ENCODE data around the gene SRSF8.
"Not testable (repeated sequence)": the region's sequence is repeated elsewhere in the genome, so short reads cannot be mapped to it uniquely, and the experiment has no call there.

The SRSF8 gene

GRCh38 chr11:95066716-95067038, at the start of gene SRSF8:
Gene SRSF8 (plus strand): TSS chr11:95066919. CDS start chr11:95067227, 308 bp downstream.
- no peak for TF ChIP-seq ZFX (IDR thresholded peaks at IDR 0.05; ENCODE audit: borderline replicate concordance)
- TF ChIP-seq CTCF (IDR thresholded peaks at IDR 0.05): no peak
- H3K27ac ChIP-seq: peak within 1 kb of the TSS; percentile 95

GRCh38 chr11:95021468-95021867, 45.3 kb upstream of the SRSF8 start:
- not testable (repeated sequence) for H3K27ac ChIP-seq

GRCh38 chr11:95024958-95025357, 41.8 kb upstream of the SRSF8 start, which contains the start of gene KDM4E:
Gene KDM4E (plus strand): TSS chr11:95025258. CDS start chr11:95025558, 300 bp downstream.
- TF ChIP-seq ZFX (IDR thresholded peaks at IDR 0.05; ENCODE audit: borderline replicate concordance): no peak
- TF ChIP-seq CTCF (IDR thresholded peaks at IDR 0.05): no peak
- no peak within 1 kb of the TSS for H3K27ac ChIP-seq

- H3K27ac ChIP-seq: not testable (repeated sequence)
Observed at GRCh38 chr11:95025594-95025993, 41.1 kb upstream of the SRSF8 start.

- TF ChIP-seq CTCF (IDR thresholded peaks at IDR 0.05): no peak
- no peak for TF ChIP-seq ZFX (IDR thresholded peaks at IDR 0.05; ENCODE audit: borderline replicate concordance)
Observed at GRCh38 chr11:95028357-95028756, 38.4 kb upstream of the SRSF8 start.

GRCh38 chr11:95033051-95033450, 33.7 kb upstream of the SRSF8 start:
- no peak overlapping the region for H3K27ac ChIP-seq
- no peak for TF ChIP-seq CTCF (IDR thresholded peaks at IDR 0.05)
- TF ChIP-seq ZFX (IDR thresholded peaks at IDR 0.05; ENCODE audit: borderline replicate concordance): no peak

More at GRCh38 chr11:95028357-95028756, 38.4 kb upstream of the SRSF8 start:
- no peak overlapping the region for H3K27ac ChIP-seq

GRCh38 chr11:95035316-95035715, 31.4 kb upstream of the SRSF8 start:
- no peak overlapping the region for H3K27ac ChIP-seq
- TF ChIP-seq CTCF (IDR thresholded peaks at IDR 0.05) (no peak), ZFX (IDR thresholded peaks at IDR 0.05; ENCODE audit: borderline replicate concordance) (no peak)

- not testable (repeated sequence) for H3K27ac ChIP-seq
Observed at GRCh38 chr11:95037356-95038035, 29.2 kb upstream of the SRSF8 start.

- H3K27ac ChIP-seq: no peak overlapping the region
- TF ChIP-seq ZFX (IDR thresholded peaks at IDR 0.05; ENCODE audit: borderline replicate concordance): no peak
- no peak for TF ChIP-seq CTCF (IDR thresholded peaks at IDR 0.05)
Observed at GRCh38 chr11:95042239-95042638, 24.5 kb upstream of the SRSF8 start.
